CD4-positive, alpha-beta T cell treated with Interleukin-17A for 4 hours (primary cell): ENCODE data around the gene PCDHGC5.

Experiments
- DNase-seq: peaks from one replicate; pipeline ENCODE4 v3.0.0-alpha.2; 2020; ENCODE audit warnings: mixed read lengths

PCDHGC5 gene

GRCh38 chr5:141488591-141489561 is at the start of gene PCDHGC5:
Gene PCDHGC5, plus strand, starts transcription at chr5:141489081. Its CDS starts 160 bp downstream, at chr5:141489241.
- DNase-seq = no peak

- DNase-seq = no peak
These were observed 49.3 kb upstream of the PCDHGC5 start for GRCh38 chr5:141439411-141440141.

GRCh38 chr5:141440341-141440740 is 48.5 kb upstream of the PCDHGC5 start:
- no peak for DNase-seq

GRCh38 chr5:141441571-141442170 is 47.2 kb upstream of the PCDHGC5 start:
- DNase-seq = no peak

- DNase-seq = no peak
These were observed 23.5 kb upstream of the PCDHGC5 start for GRCh38 chr5:141465351-141465750.

- DNase-seq = peak; percentile 53
These were observed 13.2 kb upstream of the PCDHGC5 start, which contains the start of gene PCDHGC3 for GRCh38 chr5:141475625-141476131. Gene PCDHGC3, plus strand, starts transcription at chr5:141475966. Its CDS starts 151 bp downstream, at chr5:141476117.

GRCh38 chr5:141476132-141476911 is 12.6 kb upstream of the PCDHGC5 start:
- peak; percentile 8 for DNase-seq

- no peak for DNase-seq
These were observed 11.8 kb upstream of the PCDHGC5 start for GRCh38 chr5:141477044-141477575.

- no peak for DNase-seq
These were observed 11.1 kb upstream of the PCDHGC5 start for GRCh38 chr5:141477815-141478214.

GRCh38 chr5:141478321-141478945 is 10.4 kb upstream of the PCDHGC5 start:
- DNase-seq = no peak

GRCh38 chr5:141479776-141480175 is 9.1 kb upstream of the PCDHGC5 start:
- no peak for DNase-seq

DNA sequence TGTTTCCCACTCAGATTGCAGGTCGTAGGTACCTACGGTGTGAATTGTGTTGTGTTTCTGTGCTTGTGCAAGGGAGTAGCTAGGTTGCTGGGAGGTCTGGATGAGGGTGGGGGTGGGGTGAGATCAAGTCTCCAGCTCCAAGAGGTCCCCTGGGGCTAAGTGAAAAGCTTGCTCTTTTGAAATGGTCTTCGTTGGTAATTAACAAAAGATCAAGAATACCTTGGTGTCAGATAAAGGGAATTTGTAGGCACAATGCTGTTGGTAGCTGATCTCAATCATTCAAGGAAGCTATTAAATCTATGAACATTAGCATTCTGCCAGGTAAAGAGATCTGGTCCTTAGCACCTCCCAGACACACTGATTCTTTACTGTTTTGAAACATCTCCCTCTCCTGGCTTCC is 5.0 kb upstream of the PCDHGC5 start:
- DNase-seq = no peak

GRCh38 chr5:141484310-141484640 is 4.6 kb upstream of the PCDHGC5 start:
- DNase-seq = no peak

- no peak for DNase-seq
These were observed 4.1 kb upstream of the PCDHGC5 start, which contains the start of gene PCDHGC4 for GRCh38 chr5:141484641-141485311. Gene PCDHGC4, plus strand, starts transcription at chr5:141485030. Its CDS starts 144 bp downstream, at chr5:141485174.

DNA sequence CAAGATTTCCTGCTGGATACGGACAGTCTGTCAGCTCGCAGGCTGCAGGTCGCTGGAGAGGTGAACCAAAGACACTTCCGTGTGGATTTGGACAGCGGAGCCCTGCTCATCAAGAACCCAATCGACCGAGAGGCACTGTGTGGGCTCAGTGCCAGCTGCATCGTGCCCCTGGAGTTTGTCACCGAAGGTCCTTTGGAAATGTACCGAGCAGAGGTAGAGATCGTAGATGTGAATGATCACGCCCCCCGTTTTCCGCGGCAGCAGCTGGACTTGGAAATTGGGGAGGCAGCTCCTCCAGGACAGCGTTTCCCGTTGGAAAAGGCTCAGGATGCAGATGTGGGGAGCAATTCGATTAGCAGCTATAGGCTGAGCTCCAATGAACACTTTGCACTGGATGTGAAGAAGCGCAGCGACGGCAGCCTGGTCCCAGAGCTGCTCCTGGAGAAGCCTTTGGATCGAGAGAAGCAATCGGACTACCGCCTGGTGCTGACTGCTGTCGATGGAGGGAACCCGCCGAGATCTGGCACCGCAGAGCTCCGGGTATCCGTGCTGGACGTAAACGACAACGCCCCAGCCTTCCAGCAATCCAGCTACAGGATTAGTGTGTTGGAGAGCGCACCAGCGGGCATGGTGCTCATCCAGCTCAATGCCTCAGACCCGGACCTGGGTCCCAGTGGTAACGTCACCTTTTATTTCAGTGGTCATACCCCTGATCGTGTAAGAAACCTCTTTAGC is 3.4 kb upstream of the PCDHGC5 start:
- DNase-seq = no peak

- no peak for DNase-seq
These were observed 2.8 kb upstream of the PCDHGC5 start for GRCh38 chr5:141486091-141486490.

DNA sequence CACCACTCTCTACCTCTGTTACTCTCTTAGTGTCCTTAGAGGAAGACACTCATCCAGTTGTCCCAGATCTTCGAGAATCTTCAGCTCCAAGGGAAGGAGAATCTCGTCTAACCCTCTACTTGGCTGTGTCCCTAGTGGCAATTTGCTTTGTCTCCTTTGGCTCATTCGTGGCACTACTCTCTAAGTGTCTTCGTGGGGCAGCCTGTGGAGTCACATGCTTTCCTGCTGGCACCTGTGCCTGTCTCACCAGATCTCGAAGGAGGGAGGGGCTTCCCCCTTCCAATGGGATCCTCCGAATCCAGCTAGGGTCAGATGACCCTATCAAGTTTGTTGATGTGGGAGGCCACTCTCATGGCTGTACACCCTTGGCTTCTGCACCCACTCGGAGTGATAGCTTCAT is 1.8 kb upstream of the PCDHGC5 start:
- DNase-seq = no peak

- no peak for DNase-seq
These were observed 960 bp downstream of the PCDHGC5 start for GRCh38 chr5:141489841-141490240.

DNA sequence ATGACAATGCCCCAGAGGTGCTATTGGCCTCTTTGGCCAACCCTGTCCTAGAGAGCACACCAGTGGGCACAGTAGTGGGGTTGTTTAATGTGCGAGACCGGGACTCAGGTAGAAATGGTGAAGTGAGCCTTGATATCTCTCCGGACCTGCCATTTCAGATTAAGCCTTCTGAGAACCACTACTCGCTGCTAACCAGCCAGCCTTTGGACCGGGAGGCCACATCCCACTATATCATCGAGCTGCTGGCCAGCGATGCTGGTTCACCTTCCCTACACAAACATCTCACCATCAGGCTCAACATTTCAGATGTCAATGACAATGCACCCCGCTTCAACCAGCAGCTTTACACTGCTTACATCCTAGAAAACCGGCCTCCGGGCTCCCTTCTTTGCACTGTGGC is 1.4 kb downstream of the PCDHGC5 start:
- DNase-seq = no peak

- DNase-seq = no peak
These were observed 1.9 kb downstream of the PCDHGC5 start for GRCh38 chr5:141490771-141491170.
